ENCODE measurements around the gene DIDO1.

GRCh38 chr20:62880147-62880934 is 46.0 kb downstream of the DIDO1 start:
- TF ChIP-seq CTCF (IDR thresholded peaks at IDR 0.05): no peak
- no peak for TF ChIP-seq POLR2A (IDR thresholded peaks at IDR 0.05)

Measured in Peyer's patch (tissue), 4 donors.